Breast epithelium (tissue), 4 donors: Measurements from ENCODE around the gene STAG1. TPM values are rescaled to one million over a fixed set of nuclear protein-coding genes. Genes with fewer than 3 reads are reported as not detected.
"Not testable (repeated sequence)": the region's sequence is repeated elsewhere in the genome, so short reads cannot be mapped to it uniquely, and the experiment has no call there.

Source experiments
- DNase-seq, 2 donors: peaks; one replicate each; pipeline ENCODE4 v3.0.0-alpha.2; 2019; ENCODE audit warnings: low spot score in 2 of 2
- H3K27ac ChIP-seq, 2 donors: fragments of 200-600 bp; sonication (generic) in 1 of 2; one replicate each; pipeline ENCODE4 v1.5.1; 2016 to 2019; ENCODE audit warnings: mild to moderate bottlenecking in 1 of 2
- H3K27me3 ChIP-seq, 2 donors: fragments of 200-600 bp; sonication (generic) in 1 of 2; one replicate each; pipeline versions ENCODE4 v1.5.1 to v1.6.0; 2017 to 2019; ENCODE audit warnings: control low read depth in 1 of 2, mild to moderate bottlenecking in 1 of 2
- H3K36me3 ChIP-seq: fragments of 200-600 bp; one replicate; pipeline ENCODE4 v1.5.1; 2019
- H3K4me1 ChIP-seq, 2 donors: fragments of 200-600 bp; sonication (generic); one replicate each; pipeline ENCODE4 v1.5.1; 2016 to 2019; ENCODE audit warnings: control low read depth in 1 of 2
- H3K4me3 ChIP-seq, 3 donors: fragments of 200-600 bp; sonication (generic); 1 replicate in 2 of 3; 2 replicates in 1 of 3; pipeline ENCODE4 v1.5.1; 2016 to 2019; ENCODE audit warnings: mild to moderate bottlenecking in 3 of 3, moderate library complexity in 2 of 3
- H3K9me3 ChIP-seq, 2 donors: fragments of 200-600 bp; sonication (generic) in 1 of 2; one replicate each; pipeline ENCODE4 v1.5.1; 2016 to 2019; ENCODE audit warnings: control low read depth in 1 of 2
- POLR2A ChIP-seq: fragments of 450-650 bp; IDR thresholded peaks from one replicate; pipeline ENCODE4 v1.6.1; 2016; ENCODE audit warnings: antibody characterized with exemption, mild to moderate bottlenecking, moderate library complexity
- POLR2AphosphoS5 ChIP-seq, 3 donors: sonication (generic); formaldehyde crosslinking; IDR thresholded peaks; one replicate each; pipeline ENCODE4 v1.6.1; 2017; ENCODE audit warnings: antibody characterized with exemption in 3 of 3
- intact Hi-C: fragments of 100-400 bp; cut with DNase I; formaldehyde crosslinking; loops from one replicate; pipeline ENCODE4 v1.15.1; 2023; ENCODE audit warnings: low total_unique reads
- total RNA-seq, 3 donors: library from RNA; depleted of rRNA; stranded (reverse); fragments of >200 nt; gene quantifications; one replicate each; pipeline ENCODE4 v1.1.0, GENCODE V29; 2016
- TF ChIP-seq, protein P1 (sequence below), 3 donors: fragments of 450-650 bp; IDR thresholded peaks; one replicate each; pipeline ENCODE4 v1.5.1; 2016 to 2017; ENCODE audit warnings: antibody characterized with exemption in 3 of 3, mild to moderate bottlenecking in 3 of 3, moderate library complexity in 3 of 3

STAG1 gene
- total RNA-seq, 3 donors from 2014 or later: 54.4 to 83.7 (median 73.7) TPM

DNA sequence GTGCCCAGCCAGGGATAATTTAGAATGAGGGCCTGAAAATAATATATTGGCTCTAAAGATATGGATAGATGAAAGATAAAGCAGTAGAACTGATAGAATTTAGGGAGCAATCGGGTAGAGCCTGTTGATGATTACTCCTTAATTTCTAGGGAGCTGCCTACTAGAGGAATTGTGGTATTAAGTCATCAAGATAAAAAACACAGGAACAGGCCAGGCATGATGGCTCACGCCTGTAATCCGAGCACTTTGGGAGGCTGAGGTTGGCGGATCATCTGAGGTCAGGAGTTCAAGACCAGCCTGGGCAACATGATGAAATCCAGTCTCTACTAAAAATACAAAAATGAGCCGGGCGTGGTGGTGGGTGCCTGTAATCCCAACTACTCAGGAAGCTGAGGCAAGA, 371.6 kb downstream of the STAG1 start:
- no peak overlapping the region for H3K27ac ChIP-seq
- intact Hi-C loops: no loop called here
- no peak for DNase-seq

DNA sequence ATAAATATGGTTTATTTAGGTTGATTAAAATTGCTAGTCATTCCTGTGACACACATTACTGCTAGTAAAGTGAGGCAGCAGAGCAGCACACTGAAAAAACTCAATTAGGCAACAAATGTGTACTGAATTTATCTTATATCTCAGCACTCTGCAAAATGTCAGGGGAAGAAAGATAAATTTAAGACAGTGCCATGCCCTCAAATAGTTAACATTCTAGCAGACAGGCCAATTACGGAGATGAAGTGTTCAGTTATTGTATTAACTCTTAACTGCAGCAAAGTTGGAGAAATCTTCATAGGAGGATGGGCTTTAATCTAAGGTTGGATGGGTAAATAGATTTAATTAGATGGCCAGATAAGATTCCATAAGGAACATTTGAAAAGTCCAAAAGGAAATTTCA, 374.2 kb downstream of the STAG1 start:
- no peaks in the 10 kb centered on the region for H3K36me3 ChIP-seq
- no peaks in the 10 kb centered on the region for H3K9me3 ChIP-seq
- H3K27ac ChIP-seq: no peak overlapping the region
- H3K4me1 ChIP-seq: no peaks in the 10 kb centered on the region
- H3K4me3 ChIP-seq: no peak overlapping the region
- no peak for DNase-seq
- no peak for TF ChIP-seq POLR2A
- TF ChIP-seq POLR2AphosphoS5 (IDR thresholded peaks at IDR 0.05): no peak
- TF ChIP-seq, protein P1, sequence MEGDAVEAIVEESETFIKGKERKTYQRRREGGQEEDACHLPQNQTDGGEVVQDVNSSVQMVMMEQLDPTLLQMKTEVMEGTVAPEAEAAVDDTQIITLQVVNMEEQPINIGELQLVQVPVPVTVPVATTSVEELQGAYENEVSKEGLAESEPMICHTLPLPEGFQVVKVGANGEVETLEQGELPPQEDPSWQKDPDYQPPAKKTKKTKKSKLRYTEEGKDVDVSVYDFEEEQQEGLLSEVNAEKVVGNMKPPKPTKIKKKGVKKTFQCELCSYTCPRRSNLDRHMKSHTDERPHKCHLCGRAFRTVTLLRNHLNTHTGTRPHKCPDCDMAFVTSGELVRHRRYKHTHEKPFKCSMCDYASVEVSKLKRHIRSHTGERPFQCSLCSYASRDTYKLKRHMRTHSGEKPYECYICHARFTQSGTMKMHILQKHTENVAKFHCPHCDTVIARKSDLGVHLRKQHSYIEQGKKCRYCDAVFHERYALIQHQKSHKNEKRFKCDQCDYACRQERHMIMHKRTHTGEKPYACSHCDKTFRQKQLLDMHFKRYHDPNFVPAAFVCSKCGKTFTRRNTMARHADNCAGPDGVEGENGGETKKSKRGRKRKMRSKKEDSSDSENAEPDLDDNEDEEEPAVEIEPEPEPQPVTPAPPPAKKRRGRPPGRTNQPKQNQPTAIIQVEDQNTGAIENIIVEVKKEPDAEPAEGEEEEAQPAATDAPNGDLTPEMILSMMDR (IDR thresholded peaks at IDR 0.05): no peak
- intact Hi-C loops: loop anchor here (2.0 kb wide), 1 partner anchor 67 kb away; no protein-coding TSS in a partner anchor
- no peaks in the 10 kb centered on the region for H3K27me3 ChIP-seq

More for the DNA sequence above, 371.6 kb downstream of the STAG1 start:
- TF ChIP-seq POLR2A: no peak
- TF ChIP-seq, protein P1 (IDR thresholded peaks at IDR 0.05): no peak
- no peak for TF ChIP-seq POLR2AphosphoS5 (IDR thresholded peaks at IDR 0.05)
- no peaks in the 10 kb centered on the region for H3K4me1 ChIP-seq
- H3K4me3 ChIP-seq: no peak overlapping the region
- no peaks in the 10 kb centered on the region for H3K9me3 ChIP-seq
- no peaks in the 10 kb centered on the region for H3K36me3 ChIP-seq
- no peaks in the 10 kb centered on the region for H3K27me3 ChIP-seq

DNA sequence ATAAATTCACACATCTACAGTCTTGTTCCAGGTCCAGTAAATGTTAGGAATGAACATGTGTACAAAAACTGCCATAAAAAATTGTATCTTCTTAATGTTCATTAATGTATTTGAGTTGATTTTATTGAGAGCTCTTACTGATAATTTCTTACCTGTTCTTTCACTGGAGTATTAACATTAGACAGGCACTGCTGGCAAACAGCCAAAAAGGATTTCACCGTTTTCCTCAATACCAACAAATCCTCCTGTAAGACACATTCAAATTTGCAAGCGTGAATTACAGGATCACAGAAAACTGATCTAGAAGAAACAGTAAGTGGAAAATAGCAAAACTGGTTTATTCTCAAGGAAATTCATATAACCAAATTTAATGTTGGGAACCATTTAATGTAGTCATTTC, 374.7 kb downstream of the STAG1 start:
- H3K27me3 ChIP-seq: no peaks in the 10 kb centered on the region
- DNase-seq: no peak
- H3K27ac ChIP-seq: no peak overlapping the region
- H3K4me1 ChIP-seq: no peaks in the 10 kb centered on the region
- TF ChIP-seq POLR2A (no peak), POLR2AphosphoS5 (IDR thresholded peaks at IDR 0.05) (no peak)
- TF ChIP-seq, protein P1 (IDR thresholded peaks at IDR 0.05): no peak
- no peak overlapping the region for H3K4me3 ChIP-seq
- intact Hi-C loops: no loop called here
- H3K9me3 ChIP-seq: no peaks in the 10 kb centered on the region
- no peaks in the 10 kb centered on the region for H3K36me3 ChIP-seq

DNA sequence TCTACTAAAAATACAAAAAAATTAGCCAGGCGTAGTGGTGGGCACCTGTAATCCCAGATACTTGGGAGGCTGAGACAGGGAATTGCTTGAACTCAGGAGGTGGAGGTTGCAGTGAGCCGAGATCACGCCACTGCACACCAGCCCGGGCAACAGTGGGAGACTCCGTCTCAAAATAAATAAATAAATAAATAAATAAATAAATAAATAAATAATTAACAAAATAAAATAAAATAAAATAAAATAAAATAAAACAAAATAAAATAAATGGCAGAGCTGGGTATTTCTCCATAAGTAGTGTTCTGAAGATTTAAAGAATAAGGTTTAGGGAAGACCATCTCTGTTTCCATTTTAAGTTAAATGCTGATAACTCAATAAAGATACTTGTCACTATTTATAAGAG, 376.4 kb downstream of the STAG1 start:
- H3K9me3 ChIP-seq, H3K4me3 ChIP-seq, intact Hi-C loops, DNase-seq, H3K27ac ChIP-seq, H3K27me3 ChIP-seq, H3K4me1 ChIP-seq, H3K36me3 ChIP-seq: not testable (repeated sequence)

DNA sequence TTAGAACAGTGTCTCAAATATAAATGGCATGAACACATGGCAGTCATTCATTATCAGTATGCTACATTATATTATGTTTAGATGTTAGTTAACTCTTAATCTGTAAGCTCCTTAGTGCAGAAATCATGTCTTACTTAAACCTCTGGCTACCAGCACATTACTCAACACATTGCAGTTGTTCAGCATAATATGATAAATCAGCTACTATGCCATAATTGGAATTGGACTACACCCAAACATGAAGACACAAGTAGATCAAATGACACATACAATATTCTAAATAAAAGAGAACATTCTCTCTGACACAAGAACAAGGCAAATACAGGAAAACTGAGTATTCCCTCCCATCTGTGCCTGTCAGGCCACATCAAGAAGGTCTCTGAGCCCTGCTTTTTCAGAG, 385.9 kb downstream of the STAG1 start:
- no peak overlapping the region for H3K4me3 ChIP-seq
- H3K36me3 ChIP-seq: no peaks in the 10 kb centered on the region
- no peaks in the 10 kb centered on the region for H3K4me1 ChIP-seq
- no peak for DNase-seq
- no peak overlapping the region for H3K27ac ChIP-seq
- H3K27me3 ChIP-seq: no peaks in the 10 kb centered on the region
- TF ChIP-seq POLR2AphosphoS5 (IDR thresholded peaks at IDR 0.05): no peak
- TF ChIP-seq, protein P1 (IDR thresholded peaks at IDR 0.05): no peak
- no peaks in the 10 kb centered on the region for H3K9me3 ChIP-seq
- intact Hi-C loops: no loop called here

DNA sequence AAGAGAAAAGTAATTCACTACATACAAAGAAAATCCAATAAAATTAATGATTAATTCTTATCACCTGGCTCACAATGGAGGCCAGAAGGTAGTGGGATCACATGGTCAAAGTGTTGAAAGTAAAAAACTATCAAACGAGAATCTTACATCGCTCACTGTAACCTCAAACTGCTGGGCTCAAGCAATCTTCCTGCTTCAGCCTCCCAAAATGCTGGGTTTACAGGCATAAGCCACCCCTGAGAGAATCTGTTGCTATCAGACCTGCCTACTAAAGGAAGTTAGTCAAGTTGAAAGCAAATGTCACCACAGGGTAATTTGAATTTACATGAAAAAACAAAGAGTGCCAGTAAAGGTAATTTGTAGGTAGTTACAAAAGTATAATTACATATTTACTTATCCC, 398.7 kb downstream of the STAG1 start:
- no peaks in the 10 kb centered on the region for H3K36me3 ChIP-seq
- intact Hi-C loops: no loop called here
- TF ChIP-seq POLR2A (no peak), POLR2AphosphoS5 (IDR thresholded peaks at IDR 0.05) (no peak)
- TF ChIP-seq, protein P1 (IDR thresholded peaks at IDR 0.05): no peak
- no peak for DNase-seq
- H3K9me3 ChIP-seq: no peaks in the 10 kb centered on the region
- no peaks in the 10 kb centered on the region for H3K27me3 ChIP-seq
- no peak overlapping the region for H3K27ac ChIP-seq
- H3K4me1 ChIP-seq: no peaks in the 10 kb centered on the region
- H3K4me3 ChIP-seq: no peak overlapping the region
